ENCODE results near the gene PTGFR.

DNA sequence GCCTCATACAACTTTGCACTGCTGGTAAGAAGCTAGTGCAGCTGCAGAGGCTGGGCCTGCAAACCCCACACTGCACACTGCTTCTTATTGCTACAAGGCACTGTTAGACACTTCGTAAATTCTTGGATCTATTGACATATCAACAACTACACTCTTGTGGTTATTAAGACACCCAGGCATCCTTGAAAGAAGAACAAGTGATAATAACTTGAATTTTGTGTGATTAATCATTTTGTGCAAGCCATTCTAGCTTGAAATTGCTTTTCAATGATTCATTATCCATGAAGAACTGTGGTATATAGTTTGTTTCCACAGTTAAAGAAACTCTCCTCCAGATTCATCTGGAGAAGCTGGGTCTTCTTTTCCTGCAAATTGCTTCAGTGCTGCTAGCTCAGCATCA lies 95.8 kb downstream of the PTGFR start:
- TF ChIP-seq, protein P1, sequence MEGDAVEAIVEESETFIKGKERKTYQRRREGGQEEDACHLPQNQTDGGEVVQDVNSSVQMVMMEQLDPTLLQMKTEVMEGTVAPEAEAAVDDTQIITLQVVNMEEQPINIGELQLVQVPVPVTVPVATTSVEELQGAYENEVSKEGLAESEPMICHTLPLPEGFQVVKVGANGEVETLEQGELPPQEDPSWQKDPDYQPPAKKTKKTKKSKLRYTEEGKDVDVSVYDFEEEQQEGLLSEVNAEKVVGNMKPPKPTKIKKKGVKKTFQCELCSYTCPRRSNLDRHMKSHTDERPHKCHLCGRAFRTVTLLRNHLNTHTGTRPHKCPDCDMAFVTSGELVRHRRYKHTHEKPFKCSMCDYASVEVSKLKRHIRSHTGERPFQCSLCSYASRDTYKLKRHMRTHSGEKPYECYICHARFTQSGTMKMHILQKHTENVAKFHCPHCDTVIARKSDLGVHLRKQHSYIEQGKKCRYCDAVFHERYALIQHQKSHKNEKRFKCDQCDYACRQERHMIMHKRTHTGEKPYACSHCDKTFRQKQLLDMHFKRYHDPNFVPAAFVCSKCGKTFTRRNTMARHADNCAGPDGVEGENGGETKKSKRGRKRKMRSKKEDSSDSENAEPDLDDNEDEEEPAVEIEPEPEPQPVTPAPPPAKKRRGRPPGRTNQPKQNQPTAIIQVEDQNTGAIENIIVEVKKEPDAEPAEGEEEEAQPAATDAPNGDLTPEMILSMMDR (IDR thresholded peaks at IDR 0.05; ENCODE audit: low read depth, low read length, missing input control): no peak
- TF ChIP-seq, protein P2, sequence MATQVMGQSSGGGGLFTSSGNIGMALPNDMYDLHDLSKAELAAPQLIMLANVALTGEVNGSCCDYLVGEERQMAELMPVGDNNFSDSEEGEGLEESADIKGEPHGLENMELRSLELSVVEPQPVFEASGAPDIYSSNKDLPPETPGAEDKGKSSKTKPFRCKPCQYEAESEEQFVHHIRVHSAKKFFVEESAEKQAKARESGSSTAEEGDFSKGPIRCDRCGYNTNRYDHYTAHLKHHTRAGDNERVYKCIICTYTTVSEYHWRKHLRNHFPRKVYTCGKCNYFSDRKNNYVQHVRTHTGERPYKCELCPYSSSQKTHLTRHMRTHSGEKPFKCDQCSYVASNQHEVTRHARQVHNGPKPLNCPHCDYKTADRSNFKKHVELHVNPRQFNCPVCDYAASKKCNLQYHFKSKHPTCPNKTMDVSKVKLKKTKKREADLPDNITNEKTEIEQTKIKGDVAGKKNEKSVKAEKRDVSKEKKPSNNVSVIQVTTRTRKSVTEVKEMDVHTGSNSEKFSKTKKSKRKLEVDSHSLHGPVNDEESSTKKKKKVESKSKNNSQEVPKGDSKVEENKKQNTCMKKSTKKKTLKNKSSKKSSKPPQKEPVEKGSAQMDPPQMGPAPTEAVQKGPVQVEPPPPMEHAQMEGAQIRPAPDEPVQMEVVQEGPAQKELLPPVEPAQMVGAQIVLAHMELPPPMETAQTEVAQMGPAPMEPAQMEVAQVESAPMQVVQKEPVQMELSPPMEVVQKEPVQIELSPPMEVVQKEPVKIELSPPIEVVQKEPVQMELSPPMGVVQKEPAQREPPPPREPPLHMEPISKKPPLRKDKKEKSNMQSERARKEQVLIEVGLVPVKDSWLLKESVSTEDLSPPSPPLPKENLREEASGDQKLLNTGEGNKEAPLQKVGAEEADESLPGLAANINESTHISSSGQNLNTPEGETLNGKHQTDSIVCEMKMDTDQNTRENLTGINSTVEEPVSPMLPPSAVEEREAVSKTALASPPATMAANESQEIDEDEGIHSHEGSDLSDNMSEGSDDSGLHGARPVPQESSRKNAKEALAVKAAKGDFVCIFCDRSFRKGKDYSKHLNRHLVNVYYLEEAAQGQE (IDR thresholded peaks at IDR 0.05): no peak
- TF ChIP-seq YY1 (IDR thresholded peaks at IDR 0.05) (no peak), TAF1 (conservative IDR thresholded peaks at IDR 0.05) (no peak), RAD21 (IDR thresholded peaks at IDR 0.05) (no peak), JUND (IDR thresholded peaks at IDR 0.05) (no peak), SP1 (IDR thresholded peaks at IDR 0.05) (no peak), GABPA (IDR thresholded peaks at IDR 0.05 in 1 of 2, conservative IDR thresholded peaks at IDR 0.05 in 1 of 2) (no peak), RXRA (IDR thresholded peaks at IDR 0.05) (no peak)
- TF ChIP-seq, protein P3, sequence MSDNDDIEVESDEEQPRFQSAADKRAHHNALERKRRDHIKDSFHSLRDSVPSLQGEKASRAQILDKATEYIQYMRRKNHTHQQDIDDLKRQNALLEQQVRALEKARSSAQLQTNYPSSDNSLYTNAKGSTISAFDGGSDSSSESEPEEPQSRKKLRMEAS (IDR thresholded peaks at IDR 0.05): no peak
- TF ChIP-seq, protein P4, sequence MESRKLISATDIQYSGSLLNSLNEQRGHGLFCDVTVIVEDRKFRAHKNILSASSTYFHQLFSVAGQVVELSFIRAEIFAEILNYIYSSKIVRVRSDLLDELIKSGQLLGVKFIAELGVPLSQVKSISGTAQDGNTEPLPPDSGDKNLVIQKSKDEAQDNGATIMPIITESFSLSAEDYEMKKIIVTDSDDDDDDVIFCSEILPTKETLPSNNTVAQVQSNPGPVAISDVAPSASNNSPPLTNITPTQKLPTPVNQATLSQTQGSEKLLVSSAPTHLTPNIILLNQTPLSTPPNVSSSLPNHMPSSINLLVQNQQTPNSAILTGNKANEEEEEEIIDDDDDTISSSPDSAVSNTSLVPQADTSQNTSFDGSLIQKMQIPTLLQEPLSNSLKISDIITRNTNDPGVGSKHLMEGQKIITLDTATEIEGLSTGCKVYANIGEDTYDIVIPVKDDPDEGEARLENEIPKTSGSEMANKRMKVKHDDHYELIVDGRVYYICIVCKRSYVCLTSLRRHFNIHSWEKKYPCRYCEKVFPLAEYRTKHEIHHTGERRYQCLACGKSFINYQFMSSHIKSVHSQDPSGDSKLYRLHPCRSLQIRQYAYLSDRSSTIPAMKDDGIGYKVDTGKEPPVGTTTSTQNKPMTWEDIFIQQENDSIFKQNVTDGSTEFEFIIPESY (IDR thresholded peaks at IDR 0.05): no peak
